HepG2 (cell line): Measurements from ENCODE around the gene GMEB2. TPM values are rescaled to one million over a fixed set of nuclear protein-coding genes. Genes with fewer than 3 reads are reported as not detected.
A peak's percentile ranks its signal among the peaks of the same experiment; 100 is the strongest.

ENCODE experiments used
- FOXK2 ChIP-seq: fragments of 450-650 bp; IDR thresholded peaks from 2 replicates; pipeline ENCODE4 v1.6.1; 2016
- HINFP ChIP-seq: sonication (generic); formaldehyde crosslinking; IDR thresholded peaks from 2 replicates; pipeline ENCODE4 v1.4.0; 2020; ENCODE audit warnings: low read depth, mild to moderate bottlenecking, missing genetic modification reagents
- IKZF5 ChIP-seq: IDR thresholded peaks from 2 replicates; pipeline ENCODE4 v1.6.1; 2018; ENCODE audit warnings: missing genetic modification reagents, mild to moderate bottlenecking, missing compliant biosample characterization
- IRF1 ChIP-seq: sonication (generic); formaldehyde crosslinking; IDR thresholded peaks from 2 replicates; pipeline ENCODE4 v1.4.0; 2020; ENCODE audit warnings: low read depth, mild to moderate bottlenecking, missing genetic modification reagents
- IRF2 ChIP-seq: IDR thresholded peaks from 2 replicates; pipeline ENCODE4 v1.6.1; 2018; ENCODE audit warnings: missing genetic modification reagents, missing compliant biosample characterization
- MLLT10 ChIP-seq: sonication (generic); formaldehyde crosslinking; IDR thresholded peaks from 2 replicates; pipeline ENCODE4 v1.4.0; 2020; ENCODE audit warnings: missing genetic modification reagents
- MZF1 ChIP-seq: sonication (generic); formaldehyde crosslinking; IDR thresholded peaks from 2 replicates; pipeline ENCODE4 v1.8.1; 2023; ENCODE audit warnings: mild to moderate bottlenecking, missing genetic modification reagents, borderline replicate concordance
- NFKBIZ ChIP-seq: IDR thresholded peaks from 2 replicates; pipeline ENCODE4 v1.6.1; 2018; ENCODE audit warnings: missing genetic modification reagents, missing compliant biosample characterization
- STAT6 ChIP-seq: sonication (generic); formaldehyde crosslinking; IDR thresholded peaks from 2 replicates; pipeline ENCODE4 v1.4.0; 2020; ENCODE audit warnings: missing genetic modification reagents, mild to moderate bottlenecking, borderline replicate concordance
- ZKSCAN1 ChIP-seq: fragments of 150-350 bp; IDR thresholded peaks from 2 replicates; pipeline ENCODE4 v1.6.1; 2014; ENCODE audit warnings: low read length
- ZNF10 ChIP-seq: sonication (generic); formaldehyde crosslinking; IDR thresholded peaks from 2 replicates; pipeline ENCODE4 v1.4.0; 2020; ENCODE audit warnings: mild to moderate bottlenecking, low read depth, missing genetic modification reagents, borderline replicate concordance
- ZNF512 ChIP-seq: sonication (generic); formaldehyde crosslinking; IDR thresholded peaks from 2 replicates; pipeline ENCODE4 v1.4.0; 2020; ENCODE audit warnings: mild to moderate bottlenecking, missing genetic modification reagents
- ZNF569 ChIP-seq: sonication (generic); formaldehyde crosslinking; IDR thresholded peaks from 2 replicates; pipeline ENCODE4 v1.5.0; 2020; ENCODE audit warnings: mild to moderate bottlenecking, missing genetic modification reagents, moderate library complexity, borderline replicate concordance
- polyA plus RNA-seq, 8 experiments: library from polyadenylated mRNA; depleted of rRNA in 3 of 8; stranded (reverse) in 7 of 8; unstranded in 1 of 8; fragments of >200 nt; fragmentation: Illumina TruSeq in 4 of 8; extraction: Trizol in 4 of 8; gene quantifications; 2 replicates each; pipeline versions ENCODE4 v1.2.1 to v1.2.3, GENCODE V29; 2011 to 2016; ENCODE audit warnings: low read depth in 4 of 8, missing spikeins in 1 of 8, mixed read lengths in 1 of 8; ENCODE audit not compliant: insufficient read depth in 1 of 8
- total RNA-seq, 5 experiments: library from RNA; depleted of rRNA; stranded (reverse); fragments of >200 nt; fragmentation: Illumina TruSeq; extraction: Trizol; gene quantifications; 2 replicates each; pipeline ENCODE4 v1.2.3, GENCODE V29; 2016; ENCODE audit warnings: low read depth in 1 of 5
- TF ChIP-seq, protein P1 (sequence below): sonication (generic); formaldehyde crosslinking; IDR thresholded peaks from 2 replicates; pipeline ENCODE4 v1.5.0; 2020; ENCODE audit warnings: mild to moderate bottlenecking, missing genetic modification reagents, borderline replicate concordance
- TF ChIP-seq, protein P2 (sequence below): sonication (generic); formaldehyde crosslinking; IDR thresholded peaks from 2 replicates; pipeline ENCODE4 v1.8.0; 2022; ENCODE audit warnings: low read depth, missing genetic modification reagents

Gene GMEB2
- total and polyA plus RNA-seq, 2 of the 13 experiments (the other 11 are each of a cell fraction or from before 2014, with no cell fraction given): 10.6 to 12.4 TPM

DNA sequence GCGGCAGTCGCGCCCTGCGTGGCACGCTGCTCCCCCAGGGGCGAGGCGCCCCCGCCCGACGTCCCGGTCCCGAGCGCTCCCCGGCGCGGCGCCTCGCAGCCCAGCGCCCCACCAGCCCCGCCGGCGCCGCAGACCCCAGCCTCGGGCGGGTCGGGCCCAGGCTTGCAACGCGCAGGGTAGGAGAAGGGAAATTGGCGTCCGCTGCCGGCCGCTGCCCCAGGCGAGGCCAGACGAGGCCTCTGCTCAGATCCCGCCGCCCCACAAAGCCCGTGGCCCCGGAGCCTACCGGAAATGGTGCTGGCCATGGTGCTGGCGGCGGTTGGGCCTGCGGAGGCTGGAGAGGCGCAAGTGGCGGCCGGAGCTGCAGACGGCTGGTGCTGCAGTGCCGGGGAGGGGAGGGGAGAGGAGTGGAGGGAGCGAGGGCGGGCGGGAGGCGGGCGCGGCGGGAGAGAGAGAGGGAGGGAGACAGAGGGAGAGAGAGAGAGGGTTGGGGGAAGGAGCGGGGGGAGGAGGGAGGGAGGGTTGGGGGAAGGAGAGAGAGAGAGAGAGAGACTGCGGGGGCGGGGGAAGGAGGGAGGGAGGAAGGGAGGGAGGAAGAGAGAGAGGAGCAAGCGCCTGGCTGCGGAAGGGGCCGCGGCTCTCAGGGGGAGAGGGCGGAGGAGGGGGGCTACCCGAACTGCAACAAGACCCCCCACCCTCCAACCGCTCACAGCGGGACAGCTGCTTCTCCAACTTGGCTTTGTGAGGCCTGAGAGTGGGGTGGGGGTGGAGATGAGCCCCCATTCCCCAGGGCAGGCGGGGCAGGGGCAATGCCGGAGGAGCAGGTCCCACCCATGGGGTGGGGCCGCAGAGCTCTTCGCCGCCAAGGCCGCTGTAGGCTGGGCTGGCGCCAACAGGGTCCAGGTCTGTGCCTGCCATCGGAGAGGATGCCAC, 26.4 kb upstream of the GMEB2 start, which contains the start of gene STMN3 (continued):
- TF ChIP-seq STAT6 (CRISPR knock-in tag) (no peak), ZNF512 (CRISPR knock-in tag) (0 out of 2 replicates have a peak, but pooled peaks have one; percentile 47), IRF1 (peak; percentile 94; the same call in 1 of the 2 replicates), IRF2 (CRISPR knock-in tag) (peak; percentile 98), MZF1 (peak; percentile 97), ZNF569 (no peak), MLLT10 (CRISPR knock-in tag) (no peak), ZKSCAN1 (no peak), ZNF10 (CRISPR knock-in tag) (no peak), FOXK2 (no peak), HINFP (CRISPR knock-in tag) (peak; percentile 91), IKZF5 (CRISPR knock-in tag) (peak; percentile 97), NFKBIZ (CRISPR knock-in tag) (peak; percentile 98)
- TF ChIP-seq, protein P1, sequence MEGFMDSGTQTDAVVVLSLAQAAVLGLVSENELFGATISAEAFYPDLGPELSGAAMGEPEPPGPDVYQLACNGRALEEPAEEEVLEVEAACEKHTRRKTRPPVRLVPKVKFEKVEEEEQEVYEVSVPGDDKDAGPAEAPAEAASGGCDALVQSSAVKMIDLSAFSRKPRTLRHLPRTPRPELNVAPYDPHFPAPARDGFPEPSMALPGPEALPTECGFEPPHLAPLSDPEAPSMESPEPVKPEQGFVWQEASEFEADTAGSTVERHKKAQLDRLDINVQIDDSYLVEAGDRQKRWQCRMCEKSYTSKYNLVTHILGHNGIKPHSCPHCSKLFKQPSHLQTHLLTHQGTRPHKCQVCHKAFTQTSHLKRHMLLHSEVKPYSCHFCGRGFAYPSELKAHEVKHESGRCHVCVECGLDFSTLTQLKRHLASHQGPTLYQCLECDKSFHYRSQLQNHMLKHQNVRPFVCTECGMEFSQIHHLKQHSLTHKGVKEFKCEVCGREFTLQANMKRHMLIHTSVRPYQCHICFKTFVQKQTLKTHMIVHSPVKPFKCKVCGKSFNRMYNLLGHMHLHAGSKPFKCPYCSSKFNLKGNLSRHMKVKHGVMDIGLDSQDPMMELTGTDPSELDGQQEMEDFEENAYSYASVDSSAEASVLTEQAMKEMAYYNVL: 0 out of 2 replicates have a peak, but pooled peaks have one; percentile 41
- TF ChIP-seq, protein P2, sequence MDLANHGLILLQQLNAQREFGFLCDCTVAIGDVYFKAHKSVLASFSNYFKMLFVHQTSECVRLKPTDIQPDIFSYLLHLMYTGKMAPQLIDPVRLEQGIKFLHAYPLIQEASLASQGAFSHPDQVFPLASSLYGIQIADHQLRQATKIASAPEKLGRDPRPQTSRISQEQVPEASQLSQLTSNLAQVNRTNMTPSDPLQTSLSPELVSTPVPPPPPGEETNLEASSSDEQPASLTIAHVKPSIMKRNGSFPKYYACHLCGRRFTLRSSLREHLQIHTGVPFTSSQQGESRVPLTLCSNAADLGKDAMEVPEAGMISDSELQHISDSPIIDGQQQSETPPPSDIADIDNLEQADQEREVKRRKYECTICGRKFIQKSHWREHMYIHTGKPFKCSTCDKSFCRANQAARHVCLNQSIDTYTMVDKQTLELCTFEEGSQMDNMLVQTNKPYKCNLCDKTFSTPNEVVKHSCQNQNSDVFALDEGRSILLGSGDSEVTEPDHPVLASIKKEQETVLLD: peak; percentile 98
